Neural cell (in vitro differentiated cells): ENCODE data around the gene ADD3.

ENCODE experiments used
- POLR2AphosphoS5 ChIP-seq: IDR thresholded peaks from 2 replicates; pipeline ENCODE4 v1.6.1; 2012
- RAD21 ChIP-seq: fragments of 450-650 bp; conservative IDR thresholded peaks from 2 replicates; pipeline ENCODE4 v1.6.1; 2014; ENCODE audit warnings: antibody characterized with exemption, mild to moderate bottlenecking, moderate library complexity
- TF ChIP-seq, protein P1 (sequence below): IDR thresholded peaks from 2 replicates; pipeline ENCODE4 v1.6.1; 2012; ENCODE audit warnings: borderline replicate concordance
- TF ChIP-seq, protein P2 (sequence below): fragments of 450-650 bp; IDR thresholded peaks from 2 replicates; pipeline ENCODE4 v1.5.1; 2014; ENCODE audit warnings: antibody characterized with exemption, mild to moderate bottlenecking, moderate library complexity; ENCODE audit not compliant: poor library complexity, severe bottlenecking

DNA sequence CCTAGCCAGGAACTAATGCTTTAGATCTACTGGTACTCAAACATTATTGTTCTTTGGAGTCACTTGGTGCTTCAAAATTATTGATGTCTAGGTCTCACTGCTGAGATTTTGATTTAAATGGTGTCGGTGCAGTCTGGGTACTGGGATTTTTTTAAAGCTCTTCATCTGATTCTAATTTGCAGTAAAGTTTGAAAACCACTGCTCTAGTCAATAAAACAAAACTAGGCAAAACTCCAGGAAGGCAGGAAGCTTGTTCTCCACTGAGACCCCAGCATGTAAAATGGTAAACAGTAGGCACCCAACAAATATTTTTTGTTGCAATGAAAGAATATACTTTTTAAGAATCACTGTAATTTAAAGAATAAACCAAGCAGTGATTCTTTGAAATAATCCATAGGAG is 49.7 kb downstream of the ADD3 start:
- TF ChIP-seq, protein P1, sequence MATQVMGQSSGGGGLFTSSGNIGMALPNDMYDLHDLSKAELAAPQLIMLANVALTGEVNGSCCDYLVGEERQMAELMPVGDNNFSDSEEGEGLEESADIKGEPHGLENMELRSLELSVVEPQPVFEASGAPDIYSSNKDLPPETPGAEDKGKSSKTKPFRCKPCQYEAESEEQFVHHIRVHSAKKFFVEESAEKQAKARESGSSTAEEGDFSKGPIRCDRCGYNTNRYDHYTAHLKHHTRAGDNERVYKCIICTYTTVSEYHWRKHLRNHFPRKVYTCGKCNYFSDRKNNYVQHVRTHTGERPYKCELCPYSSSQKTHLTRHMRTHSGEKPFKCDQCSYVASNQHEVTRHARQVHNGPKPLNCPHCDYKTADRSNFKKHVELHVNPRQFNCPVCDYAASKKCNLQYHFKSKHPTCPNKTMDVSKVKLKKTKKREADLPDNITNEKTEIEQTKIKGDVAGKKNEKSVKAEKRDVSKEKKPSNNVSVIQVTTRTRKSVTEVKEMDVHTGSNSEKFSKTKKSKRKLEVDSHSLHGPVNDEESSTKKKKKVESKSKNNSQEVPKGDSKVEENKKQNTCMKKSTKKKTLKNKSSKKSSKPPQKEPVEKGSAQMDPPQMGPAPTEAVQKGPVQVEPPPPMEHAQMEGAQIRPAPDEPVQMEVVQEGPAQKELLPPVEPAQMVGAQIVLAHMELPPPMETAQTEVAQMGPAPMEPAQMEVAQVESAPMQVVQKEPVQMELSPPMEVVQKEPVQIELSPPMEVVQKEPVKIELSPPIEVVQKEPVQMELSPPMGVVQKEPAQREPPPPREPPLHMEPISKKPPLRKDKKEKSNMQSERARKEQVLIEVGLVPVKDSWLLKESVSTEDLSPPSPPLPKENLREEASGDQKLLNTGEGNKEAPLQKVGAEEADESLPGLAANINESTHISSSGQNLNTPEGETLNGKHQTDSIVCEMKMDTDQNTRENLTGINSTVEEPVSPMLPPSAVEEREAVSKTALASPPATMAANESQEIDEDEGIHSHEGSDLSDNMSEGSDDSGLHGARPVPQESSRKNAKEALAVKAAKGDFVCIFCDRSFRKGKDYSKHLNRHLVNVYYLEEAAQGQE, result no peak
- TF ChIP-seq POLR2AphosphoS5 (no peak), RAD21 (no peak)
- TF ChIP-seq, protein P2, sequence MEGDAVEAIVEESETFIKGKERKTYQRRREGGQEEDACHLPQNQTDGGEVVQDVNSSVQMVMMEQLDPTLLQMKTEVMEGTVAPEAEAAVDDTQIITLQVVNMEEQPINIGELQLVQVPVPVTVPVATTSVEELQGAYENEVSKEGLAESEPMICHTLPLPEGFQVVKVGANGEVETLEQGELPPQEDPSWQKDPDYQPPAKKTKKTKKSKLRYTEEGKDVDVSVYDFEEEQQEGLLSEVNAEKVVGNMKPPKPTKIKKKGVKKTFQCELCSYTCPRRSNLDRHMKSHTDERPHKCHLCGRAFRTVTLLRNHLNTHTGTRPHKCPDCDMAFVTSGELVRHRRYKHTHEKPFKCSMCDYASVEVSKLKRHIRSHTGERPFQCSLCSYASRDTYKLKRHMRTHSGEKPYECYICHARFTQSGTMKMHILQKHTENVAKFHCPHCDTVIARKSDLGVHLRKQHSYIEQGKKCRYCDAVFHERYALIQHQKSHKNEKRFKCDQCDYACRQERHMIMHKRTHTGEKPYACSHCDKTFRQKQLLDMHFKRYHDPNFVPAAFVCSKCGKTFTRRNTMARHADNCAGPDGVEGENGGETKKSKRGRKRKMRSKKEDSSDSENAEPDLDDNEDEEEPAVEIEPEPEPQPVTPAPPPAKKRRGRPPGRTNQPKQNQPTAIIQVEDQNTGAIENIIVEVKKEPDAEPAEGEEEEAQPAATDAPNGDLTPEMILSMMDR, result no peak
